Stimulated activated CD8-positive, alpha-beta memory T cell treated with anti-CD3 and anti-CD28 coated beads, Interleukin-15, amount 100 ng/mL, for 1 hour (primary cell): Measurements from ENCODE around the gene AIMP2.
"Not testable (repeated sequence)": the region's sequence is repeated elsewhere in the genome, so short reads cannot be mapped to it uniquely, and the experiment has no call there.

ENCODE experiments used
- DNase-seq: peaks from one replicate; pipeline ENCODE4 v3.0.0-alpha.2; 2020; ENCODE audit warnings: low read depth

The AIMP2 gene

GRCh38 chr7:6008668-6009611, at the start of gene AIMP2, which contains the start of gene PMS2:
Gene AIMP2 (plus strand): TSS chr7:6009272. CDS start chr7:6009364, 92 bp downstream.
Gene PMS2 (minus strand): TSS chr7:6009049. CDS start chr7:6009019, 30 bp downstream.
- peak; percentile 91 for DNase-seq

GRCh38 chr7:5963205-5963604, 45.9 kb upstream of the AIMP2 start:
- not testable (repeated sequence) for DNase-seq

- not testable (repeated sequence) for DNase-seq
These were observed 45.3 kb upstream of the AIMP2 start for GRCh38 chr7:5963810-5964209.

- DNase-seq: not testable (repeated sequence)
These were observed 38.6 kb upstream of the AIMP2 start, which contains the start of gene RSPH10B for GRCh38 chr7:5970347-5970911. Gene RSPH10B (minus strand): TSS chr7:5970689. CDS start chr7:5967116, 3,573 bp downstream.

GRCh38 chr7:5973580-5973979, 35.5 kb upstream of the AIMP2 start:
- DNase-seq: not testable (repeated sequence)

GRCh38 chr7:5979680-5980314, 29.3 kb upstream of the AIMP2 start:
- not testable (repeated sequence) for DNase-seq

- not testable (repeated sequence) for DNase-seq
These were observed 22.0 kb upstream of the AIMP2 start for GRCh38 chr7:5987061-5987460.

GRCh38 chr7:5997210-5997808, 11.8 kb upstream of the AIMP2 start:
- no peak for DNase-seq

GRCh38 chr7:6007386-6007785, 1.7 kb upstream of the AIMP2 start:
- DNase-seq: no peak

- DNase-seq: not testable (repeated sequence)
These were observed 1.1 kb upstream of the AIMP2 start for GRCh38 chr7:6007835-6008590.

- not testable (repeated sequence) for DNase-seq
These were observed 1.3 kb downstream of the AIMP2 start for GRCh38 chr7:6010370-6010769.

- DNase-seq: no peak
These were observed 2.5 kb downstream of the AIMP2 start for GRCh38 chr7:6011541-6011940.

- DNase-seq: no peak
These were observed 3.5 kb downstream of the AIMP2 start for GRCh38 chr7:6012355-6013104.

GRCh38 chr7:6015917-6016652, 7.0 kb downstream of the AIMP2 start:
- no peak for DNase-seq

GRCh38 chr7:6016653-6016966, 7.5 kb downstream of the AIMP2 start:
- no peak for DNase-seq

GRCh38 chr7:6020371-6021286, 11.6 kb downstream of the AIMP2 start:
- no peak for DNase-seq

GRCh38 chr7:6022707-6023106, 13.6 kb downstream of the AIMP2 start:
- DNase-seq: no peak

GRCh38 chr7:6023974-6024435, 14.9 kb downstream of the AIMP2 start:
- no peak for DNase-seq
